HG02852 (cell line): ENCODE data around the gene NOPCHAP1.

Experiments used
- ATAC-seq: cut with Tn5 transposase; IDR thresholded peaks from one replicate; pipeline ENCODE4 v1.9.1; 2021; ENCODE audit warnings: mild to moderate bottlenecking, moderate library complexity; ENCODE audit not compliant: unreplicated experiment

The NOPCHAP1 gene

GRCh38 chr12:105018012-105018411 is 31.9 kb downstream of the NOPCHAP1 start:
- no peak for ATAC-seq

- no peak for ATAC-seq
Measured at GRCh38 chr12:105018776-105019175, 32.7 kb downstream of the NOPCHAP1 start.

GRCh38 chr12:105020241-105020962 is 34.3 kb downstream of the NOPCHAP1 start:
- ATAC-seq, result no peak

- ATAC-seq, result no peak
Measured at GRCh38 chr12:105024928-105025327, 38.8 kb downstream of the NOPCHAP1 start.

- ATAC-seq, result no peak
Measured at GRCh38 chr12:105025890-105026289, 39.8 kb downstream of the NOPCHAP1 start.

- ATAC-seq, result no peak
Measured at GRCh38 chr12:105026411-105026810, 40.3 kb downstream of the NOPCHAP1 start.

- ATAC-seq, result peak; percentile 92
Measured at GRCh38 chr12:105030820-105031807, 45.0 kb downstream of the NOPCHAP1 start.

- ATAC-seq, result no peak
Measured at GRCh38 chr12:105032703-105033357, 46.7 kb downstream of the NOPCHAP1 start.

- no peak for ATAC-seq
Measured at GRCh38 chr12:105033851-105034250, 47.7 kb downstream of the NOPCHAP1 start.
